Activated effector memory CD4-positive, alpha-beta T cell treated with anti-CD3 and anti-CD28 coated beads, Interleukin-2, amount 50 U/mL, for 16 hours (primary cell): Measurements from ENCODE around the gene COX14.
A peak's percentile ranks its signal among the peaks of the same experiment; 100 is the strongest.

Experiments used
- DNase-seq: peaks from one replicate; pipeline ENCODE4 v3.0.0-alpha.2; 2020

COX14 gene

DNA sequence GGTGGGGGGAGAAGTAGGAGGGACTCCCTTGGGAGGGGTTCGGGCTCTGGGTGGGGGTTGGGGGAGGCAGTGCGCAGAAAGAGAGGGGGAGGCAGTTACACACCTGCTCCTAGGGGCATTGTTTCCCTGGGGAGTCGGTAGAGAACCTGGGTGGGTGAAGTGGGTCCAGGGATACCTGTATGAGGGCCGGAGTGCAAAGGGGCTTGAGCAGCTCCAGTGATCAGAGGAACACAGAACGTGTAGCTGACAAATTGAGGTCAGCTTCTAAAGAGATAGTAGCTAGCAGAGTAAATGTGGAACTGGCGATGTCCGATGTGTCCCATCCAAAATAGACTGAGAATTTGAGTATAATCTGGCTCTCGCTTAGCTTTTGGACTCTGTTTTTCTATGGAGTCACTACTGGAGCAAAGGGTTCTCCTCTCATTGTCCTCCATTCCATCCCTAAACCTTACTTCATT lies 26.4 kb upstream of the COX14 start:
- no peak for DNase-seq

- no peak for DNase-seq
These were observed 25.9 kb upstream of the COX14 start for GRCh38 chr12:50086148-50086547.

DNA sequence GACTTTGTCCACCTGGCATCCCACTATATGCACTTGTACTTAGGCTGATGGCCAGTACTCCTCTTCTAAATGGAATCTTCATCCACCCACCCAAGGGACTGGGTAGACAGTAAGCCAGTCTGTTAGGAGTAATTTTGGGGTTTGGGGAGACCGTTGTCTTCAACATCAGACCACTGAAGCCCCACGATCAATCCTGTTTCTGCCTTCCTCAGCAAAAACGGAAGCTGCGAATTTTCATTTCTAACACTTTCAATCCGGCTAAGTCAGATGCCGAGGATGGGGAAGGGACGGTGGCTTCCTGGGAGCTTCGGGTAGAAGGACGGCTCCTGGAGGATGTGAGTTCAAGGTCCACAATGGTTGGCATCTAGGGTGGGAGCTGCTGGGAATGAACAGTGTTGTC lies 24.9 kb upstream of the COX14 start:
- no peak for DNase-seq

- no peak for DNase-seq
These were observed 24.0 kb upstream of the COX14 start for GRCh38 chr12:50087995-50088394.

GRCh38 chr12:50088577-50089335 lies 23.3 kb upstream of the COX14 start:
- DNase-seq: peak; percentile 79

- DNase-seq: no peak
These were observed 22.3 kb upstream of the COX14 start for GRCh38 chr12:50089730-50090129.

GRCh38 chr12:50090391-50090790 lies 21.6 kb upstream of the COX14 start:
- DNase-seq: no peak

- no peak for DNase-seq
These were observed 14.1 kb upstream of the COX14 start for GRCh38 chr12:50097952-50098351.

GRCh38 chr12:50099302-50100008 lies 12.6 kb upstream of the COX14 start:
- no peak for DNase-seq

GRCh38 chr12:50100561-50100960 lies 11.5 kb upstream of the COX14 start:
- DNase-seq: no peak

- DNase-seq: no peak
These were observed 10.4 kb upstream of the COX14 start for GRCh38 chr12:50101663-50102062.

DNA sequence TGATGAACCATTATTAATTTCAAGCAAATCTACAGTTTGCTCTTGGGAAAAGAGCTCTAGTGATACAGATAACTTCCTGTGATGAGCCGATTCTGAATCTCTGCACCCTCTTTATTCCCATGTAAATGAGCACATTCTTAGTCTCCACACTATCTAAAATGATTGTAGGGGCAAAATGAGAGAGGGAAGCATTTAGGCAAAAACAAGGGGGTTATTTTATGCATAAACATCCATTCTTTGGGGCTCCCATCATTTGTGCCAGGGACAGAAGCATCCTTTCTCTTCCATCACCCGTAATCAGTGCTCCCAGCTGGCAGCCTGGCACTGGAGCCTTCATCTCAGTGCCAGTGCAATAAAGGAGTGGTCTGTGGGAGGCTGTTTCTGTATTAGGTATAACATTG lies 9.9 kb upstream of the COX14 start:
- DNase-seq: no peak

DNA sequence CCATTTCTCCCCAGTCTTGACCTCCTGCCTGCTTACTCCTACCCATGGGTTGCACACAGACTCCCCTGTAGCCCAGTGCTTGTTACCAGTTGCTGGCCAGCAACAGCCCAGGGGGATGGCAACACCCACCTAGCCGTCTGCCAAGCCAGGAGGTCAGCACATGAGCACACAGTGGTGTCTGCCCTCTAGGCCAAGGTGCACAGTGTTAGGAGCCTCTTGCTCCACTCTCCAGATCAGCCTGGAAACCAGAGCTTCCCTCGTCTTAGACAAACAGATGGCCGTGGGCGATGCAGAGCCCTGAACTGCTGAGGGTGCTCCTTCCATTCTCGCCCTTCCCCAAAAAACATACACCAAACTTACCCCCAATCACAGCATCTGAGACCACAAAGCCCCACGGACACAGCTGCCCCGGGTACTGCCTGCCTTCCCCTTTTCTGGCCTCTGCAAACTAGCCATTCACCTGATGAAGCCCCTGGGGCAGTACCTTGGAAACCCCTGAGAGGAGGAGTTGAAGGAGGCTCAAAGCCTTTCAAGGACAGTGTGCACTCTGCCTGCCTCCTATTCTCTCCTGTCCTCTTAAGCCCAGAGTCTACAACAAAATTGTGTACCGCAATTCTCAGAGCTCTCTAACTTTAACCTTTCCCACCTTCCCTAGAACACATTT lies 9.3 kb upstream of the COX14 start:
- no peak for DNase-seq

DNA sequence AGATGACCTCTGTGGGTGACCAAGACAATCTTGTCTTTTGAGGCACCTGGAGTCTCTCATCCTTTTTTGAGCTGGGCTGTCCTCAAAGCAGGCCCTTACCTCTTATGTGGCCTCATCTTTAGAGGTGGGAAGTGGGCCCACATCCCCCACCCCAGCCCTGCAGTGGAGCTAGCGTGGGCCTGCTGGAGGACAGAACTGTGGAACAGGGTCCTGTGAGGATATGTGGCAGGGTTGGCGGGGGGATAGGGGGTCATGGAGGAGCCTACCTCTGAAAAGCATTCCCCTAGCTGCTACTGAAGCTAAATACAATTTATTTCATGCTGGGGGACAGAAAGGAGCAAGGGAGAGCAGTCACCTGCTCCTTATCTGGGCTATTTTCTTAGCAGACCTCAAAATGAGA lies 8.7 kb upstream of the COX14 start:
- DNase-seq: no peak

- peak; percentile 74 for DNase-seq
These were observed 8.2 kb upstream of the COX14 start, which contains the start of gene GPD1 for GRCh38 chr12:50103767-50104321. Gene GPD1, plus strand, starts transcription at chr12:50104008. Its CDS starts 43 bp downstream, at chr12:50104051.

DNA sequence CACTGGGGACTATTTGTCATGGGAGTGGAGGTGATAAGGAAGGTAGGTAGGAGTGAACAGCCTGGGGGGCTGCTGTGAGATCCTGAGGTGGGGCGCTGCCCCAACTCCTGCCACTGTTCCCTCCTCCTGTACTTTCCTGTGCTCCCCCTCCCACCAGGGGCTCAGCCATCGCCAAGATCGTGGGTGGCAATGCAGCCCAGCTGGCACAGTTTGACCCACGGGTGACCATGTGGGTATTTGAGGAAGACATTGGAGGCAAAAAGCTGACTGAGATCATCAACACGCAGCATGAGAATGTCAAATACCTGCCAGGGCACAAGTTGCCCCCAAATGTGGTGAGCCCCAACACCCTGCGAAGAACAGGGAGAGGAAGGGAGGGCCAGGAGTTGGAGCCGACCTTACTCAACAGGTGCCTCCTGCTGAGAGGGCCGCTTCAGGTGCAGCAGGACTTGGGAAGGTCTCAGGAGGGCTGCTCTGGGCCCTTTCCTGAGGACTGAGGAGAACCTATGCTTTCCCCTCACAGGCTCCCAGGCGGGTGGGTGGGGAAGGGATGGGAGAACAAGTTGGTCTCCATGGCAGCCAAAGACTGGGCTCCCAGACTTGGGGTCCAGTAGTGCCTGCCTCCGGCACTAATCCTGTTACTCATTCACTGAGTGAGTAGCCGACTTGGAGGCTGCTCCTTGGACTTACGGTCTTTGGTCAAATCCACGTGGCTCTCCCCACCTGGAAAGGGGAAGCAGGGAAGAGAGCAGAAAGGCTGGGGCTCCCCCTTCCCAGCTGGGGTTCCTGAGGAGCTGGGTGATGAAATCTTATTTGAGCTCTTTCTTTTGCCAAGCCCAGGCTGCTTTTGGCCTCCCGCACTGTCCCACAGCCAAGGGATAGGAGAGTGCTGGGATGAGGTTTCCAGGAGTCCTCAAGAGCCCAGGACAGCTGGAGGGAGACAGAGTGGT lies 7.3 kb upstream of the COX14 start:
- no peak for DNase-seq

DNA sequence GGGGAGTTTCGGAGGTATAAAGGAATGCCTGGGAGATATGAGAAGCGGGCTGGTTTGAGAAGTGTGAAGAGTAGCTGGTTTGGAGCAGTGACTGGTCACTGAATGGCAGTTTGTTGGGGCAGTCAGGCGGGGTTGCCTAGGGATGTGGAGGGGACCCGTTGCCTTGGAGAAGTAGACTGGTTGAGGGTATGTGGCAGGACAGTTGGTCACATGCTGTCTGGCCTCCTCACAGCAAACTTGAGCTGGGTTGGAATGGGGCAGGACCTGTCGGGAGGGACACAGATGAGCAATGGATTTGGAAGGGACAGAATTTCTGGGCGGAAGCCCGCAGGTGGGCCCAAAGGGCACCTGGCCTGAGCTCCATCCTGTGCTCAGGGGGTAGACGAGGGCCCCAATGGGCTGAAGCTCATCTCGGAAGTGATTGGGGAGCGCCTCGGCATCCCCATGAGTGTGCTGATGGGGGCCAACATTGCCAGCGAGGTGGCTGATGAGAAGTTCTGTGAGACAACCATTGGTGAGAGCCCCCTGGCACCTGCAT lies 6.1 kb upstream of the COX14 start:
- DNase-seq: no peak

DNA sequence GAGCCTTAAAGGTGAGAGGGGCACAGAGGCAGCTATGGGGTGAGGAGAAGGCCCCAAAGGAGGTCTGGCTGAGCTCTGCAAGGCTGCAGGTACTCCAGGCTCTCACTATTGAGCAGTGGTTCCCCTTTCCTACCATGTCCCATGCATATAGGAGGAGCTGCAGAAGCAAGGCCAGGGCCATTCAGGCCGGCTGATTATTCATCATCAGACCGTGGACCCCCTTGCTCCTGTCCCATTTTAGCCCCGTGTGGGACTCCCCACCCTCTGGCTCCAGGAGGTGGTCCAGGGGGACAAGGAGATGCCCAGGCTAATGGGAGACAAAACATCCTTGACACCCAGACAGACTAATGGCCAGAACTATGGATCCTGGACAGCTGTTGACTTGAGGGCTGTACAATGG lies 5.1 kb upstream of the COX14 start:
- DNase-seq: no peak

- DNase-seq: no peak
These were observed 4.4 kb upstream of the COX14 start for GRCh38 chr12:50107416-50108268.

GRCh38 chr12:50109319-50109718 lies 2.7 kb upstream of the COX14 start:
- DNase-seq: no peak
